H9 (cell line): ENCODE results near the gene ROBO3. TPM values are rescaled to one million over a fixed set of nuclear protein-coding genes. Genes with fewer than 3 reads are reported as not detected.

Experiments
- DNase-seq: peaks from one replicate; pipeline ENCODE4 v3.0.0-alpha.2; 2017
- H2AFZ ChIP-seq: one replicate; pipeline ENCODE4 v1.6.1; 2013; ENCODE audit warnings: mild to moderate bottlenecking, low read length, control low read depth, moderate library complexity
- H2AK5ac ChIP-seq: 2 replicates; pipeline ENCODE4 v1.6.1; 2013; ENCODE audit warnings: low read length, control low read depth, mixed read lengths; ENCODE audit not compliant: insufficient read length
- H2BK120ac ChIP-seq: one replicate; pipeline ENCODE4 v1.6.1; 2013; ENCODE audit warnings: low read depth, mild to moderate bottlenecking, low read length, control low read depth, inconsistent platforms; ENCODE audit not compliant: poor library complexity, severe bottlenecking
- H2BK12ac ChIP-seq: 2 replicates; pipeline ENCODE4 v1.6.1; 2013; ENCODE audit warnings: low read length, control low read depth, mixed read lengths, low read depth; ENCODE audit not compliant: insufficient read length
- H2BK15ac ChIP-seq: 2 replicates; pipeline ENCODE4 v1.6.1; 2013; ENCODE audit warnings: low read depth, low read length, control low read depth
- H2BK20ac ChIP-seq: one replicate; pipeline ENCODE4 v1.6.1; 2013; ENCODE audit warnings: low read depth, mild to moderate bottlenecking, low read length, control low read depth, inconsistent platforms; ENCODE audit not compliant: poor library complexity, severe bottlenecking
- H2BK5ac ChIP-seq: 2 replicates; pipeline ENCODE4 v1.6.1; 2013; ENCODE audit warnings: low read length, control low read depth, mixed read lengths; ENCODE audit not compliant: insufficient read length
- H3K14ac ChIP-seq: 2 replicates; pipeline ENCODE4 v1.6.1; 2013; ENCODE audit warnings: low read length, control low read depth; ENCODE audit not compliant: insufficient read depth
- H3K18ac ChIP-seq: 2 replicates; pipeline ENCODE4 v1.6.1; 2013; ENCODE audit warnings: low read depth, mild to moderate bottlenecking, mixed read lengths, low read length, control low read depth; ENCODE audit not compliant: insufficient read length
- H3K23ac ChIP-seq: 2 replicates; pipeline ENCODE4 v1.6.1; 2013; ENCODE audit warnings: low read length, control low read depth, mixed read lengths, low read depth; ENCODE audit not compliant: insufficient read length
- H3K23me2 ChIP-seq: 2 replicates; pipeline ENCODE4 v1.6.1; 2013; ENCODE audit warnings: low read depth, mild to moderate bottlenecking, mixed read lengths, low read length, control low read depth; ENCODE audit not compliant: insufficient read length, poor library complexity, severe bottlenecking
- H3K27ac ChIP-seq: 2 replicates; pipeline ENCODE4 v1.5.1; 2013; ENCODE audit warnings: low read length, control low read depth, mixed read lengths, low read depth; ENCODE audit not compliant: insufficient read length
- H3K27me3 ChIP-seq: 2 replicates; pipeline ENCODE4 v1.6.1; 2013; ENCODE audit warnings: low read length, control low read depth, inconsistent platforms; ENCODE audit not compliant: insufficient read depth
- H3K4ac ChIP-seq: 2 replicates; pipeline ENCODE4 v1.6.1; 2013; ENCODE audit warnings: low read depth, mild to moderate bottlenecking, control low read depth, inconsistent platforms, low read length, moderate library complexity
- H3K4me1 ChIP-seq: 2 replicates; pipeline ENCODE4 v1.6.1; 2013; ENCODE audit warnings: low read length, control low read depth, inconsistent platforms; ENCODE audit not compliant: insufficient read depth
- H3K4me2 ChIP-seq: 2 replicates; pipeline ENCODE4 v1.6.1; 2013; ENCODE audit warnings: low read length, control low read depth, mixed read lengths; ENCODE audit not compliant: insufficient read length, insufficient read depth
- H3K56ac ChIP-seq: 2 replicates; pipeline ENCODE4 v1.6.1; 2013; ENCODE audit warnings: low read depth, mild to moderate bottlenecking, mixed read lengths, low read length, control low read depth; ENCODE audit not compliant: insufficient read length
- H3K79me1 ChIP-seq: 2 replicates; pipeline ENCODE4 v1.6.1; 2013; ENCODE audit warnings: low read depth, mild to moderate bottlenecking, moderate library complexity, low read length, control low read depth, inconsistent platforms; ENCODE audit not compliant: insufficient read depth, poor library complexity, severe bottlenecking
- H3K79me2 ChIP-seq: 2 replicates; pipeline ENCODE4 v1.6.1; 2013; ENCODE audit warnings: low read length, control low read depth, inconsistent platforms; ENCODE audit not compliant: insufficient read depth
- H3K9ac ChIP-seq: 2 replicates; pipeline ENCODE4 v1.6.1; 2013; ENCODE audit warnings: low read length, control low read depth, mixed read lengths; ENCODE audit not compliant: insufficient read length; ENCODE audit errors: extremely low read depth
- H3K9me3 ChIP-seq: one replicate; pipeline ENCODE4 v1.6.1; 2013; ENCODE audit warnings: low read depth, low read length, inconsistent platforms; ENCODE audit not compliant: control insufficient read depth
- H3T11ph ChIP-seq: one replicate; pipeline ENCODE4 v1.6.1; 2013; ENCODE audit warnings: mild to moderate bottlenecking, low read length, control low read depth, inconsistent platforms
- H4K20me1 ChIP-seq: one replicate; pipeline ENCODE4 v1.6.1; 2013; ENCODE audit not compliant: control insufficient read depth, insufficient read length, insufficient read depth
- H4K5ac ChIP-seq: 2 replicates; pipeline ENCODE4 v1.6.1; 2013; ENCODE audit warnings: low read depth, mild to moderate bottlenecking, mixed read lengths, low read length, control low read depth; ENCODE audit not compliant: insufficient read length
- H4K8ac ChIP-seq: replicated peaks from 2 replicates; pipeline ENCODE4 v1.6.1; 2013; ENCODE audit warnings: low read length, control low read depth, mixed read lengths, low read depth; ENCODE audit not compliant: insufficient read length
- H4K91ac ChIP-seq: 2 replicates; pipeline ENCODE4 v1.6.1; 2013; ENCODE audit warnings: low read depth, mild to moderate bottlenecking, moderate library complexity, mixed read lengths, low read length, control low read depth; ENCODE audit not compliant: insufficient read length
- H3K27ac Mint-ChIP-seq, 3 experiments: 2 replicates in 2 of 3; 3 replicates in 1 of 3; pipeline ENCODE4 v1.8.0; 2020 to 2021; ENCODE audit warnings: mixed read lengths in 3 of 3, mild to moderate bottlenecking in 1 of 3, moderate library complexity in 1 of 3
- H3K27me3 Mint-ChIP-seq: 2 replicates; pipeline ENCODE4 v1.8.0; 2021; ENCODE audit warnings: low read depth, mild to moderate bottlenecking, moderate library complexity, mixed read lengths
- H3K36me3 Mint-ChIP-seq, 3 experiments: 2 replicates in 2 of 3; 3 replicates in 1 of 3; pipeline ENCODE4 v1.8.0; 2020 to 2021; ENCODE audit warnings: low read depth in 3 of 3, mixed read lengths in 3 of 3; ENCODE audit not compliant: insufficient read depth in 1 of 3
- H3K4me1 Mint-ChIP-seq, 2 experiments: 2 replicates each; pipeline ENCODE4 v1.8.0; 2020; ENCODE audit warnings: mixed read lengths in 2 of 2
- H3K4me3 Mint-ChIP-seq, 2 experiments: 2 replicates in 1 of 2; 3 replicates in 1 of 2; pipeline ENCODE4 v1.8.0; 2020 to 2021; ENCODE audit warnings: mild to moderate bottlenecking in 2 of 2, mixed read lengths in 2 of 2, moderate library complexity in 1 of 2
- H3K9me3 Mint-ChIP-seq, 2 experiments: 2 replicates in 1 of 2; 3 replicates in 1 of 2; pipeline ENCODE4 v1.8.0; 2020; ENCODE audit warnings: mild to moderate bottlenecking in 2 of 2, mixed read lengths in 2 of 2, moderate library complexity in 1 of 2
- WGBS: extraction: QIAGEN DNeasy Blood & Tissue Kit; methylation state at CpG from one replicate; pipeline ENCODE4 v1.1.7; 2013; ENCODE audit warnings: missing lambda C conversion rate, low lambda C conversion rate, mixed read lengths; ENCODE audit not compliant: insufficient read length; ENCODE audit errors: extremely low coverage; 5-methylcytosine and 5-hydroxymethylcytosine counted together
- total RNA-seq: library from RNA; stranded (reverse); gene quantifications from 2 replicates; pipeline ENCODE4 v1.2.1, GENCODE V29; 2021
- TF ChIP-seq, protein P1 (sequence below): fragments of 200-600 bp; sonication (generic); conservative IDR thresholded peaks from 3 replicates; pipeline ENCODE4 v1.8.0; 2021; ENCODE audit warnings: antibody characterized with exemption, mild to moderate bottlenecking

The ROBO3 gene
- total RNA-seq, 1 experiment from 2014 or later, result 12.6 TPM

GRCh38 chr11:124890151-124890550, 24.9 kb downstream of the ROBO3 start:
- H3K4me3 Mint-ChIP-seq, result no peak overlapping the region
- Histone ChIP-seq H3K18ac (no peak overlapping the region), H2BK12ac (no peak overlapping the region), H4K5ac (no peak overlapping the region), H3K79me1 (no peaks in the 10 kb centered on the region), H3K27me3 (no peaks in the 10 kb centered on the region; the same call in 1 of the 2 replicates), H3K79me2 (no peaks in the 10 kb centered on the region), H2AFZ (no peak overlapping the region), H3K23me2 (no peaks in the 10 kb centered on the region), H4K91ac (no peak overlapping the region), H3K9me3 (no peaks in the 10 kb centered on the region), H2BK5ac (no peak overlapping the region), H3K9ac (no peak overlapping the region), H4K20me1 (no peaks in the 10 kb centered on the region), H3K23ac (no peak overlapping the region), H2BK15ac (no peak overlapping the region), H3K27ac (no peak overlapping the region), H3K4me1 (no peaks in the 10 kb centered on the region), H4K8ac (no peak overlapping the region), H2AK5ac (no peak overlapping the region), H3K14ac (no peak overlapping the region), H2BK20ac (no peak overlapping the region), H3K56ac (no peak overlapping the region), H2BK120ac (no peak overlapping the region), H3K4ac (no peak overlapping the region), H3K4me2 (no peak overlapping the region), H3T11ph (no peak overlapping the region)
- TF ChIP-seq, protein P1, sequence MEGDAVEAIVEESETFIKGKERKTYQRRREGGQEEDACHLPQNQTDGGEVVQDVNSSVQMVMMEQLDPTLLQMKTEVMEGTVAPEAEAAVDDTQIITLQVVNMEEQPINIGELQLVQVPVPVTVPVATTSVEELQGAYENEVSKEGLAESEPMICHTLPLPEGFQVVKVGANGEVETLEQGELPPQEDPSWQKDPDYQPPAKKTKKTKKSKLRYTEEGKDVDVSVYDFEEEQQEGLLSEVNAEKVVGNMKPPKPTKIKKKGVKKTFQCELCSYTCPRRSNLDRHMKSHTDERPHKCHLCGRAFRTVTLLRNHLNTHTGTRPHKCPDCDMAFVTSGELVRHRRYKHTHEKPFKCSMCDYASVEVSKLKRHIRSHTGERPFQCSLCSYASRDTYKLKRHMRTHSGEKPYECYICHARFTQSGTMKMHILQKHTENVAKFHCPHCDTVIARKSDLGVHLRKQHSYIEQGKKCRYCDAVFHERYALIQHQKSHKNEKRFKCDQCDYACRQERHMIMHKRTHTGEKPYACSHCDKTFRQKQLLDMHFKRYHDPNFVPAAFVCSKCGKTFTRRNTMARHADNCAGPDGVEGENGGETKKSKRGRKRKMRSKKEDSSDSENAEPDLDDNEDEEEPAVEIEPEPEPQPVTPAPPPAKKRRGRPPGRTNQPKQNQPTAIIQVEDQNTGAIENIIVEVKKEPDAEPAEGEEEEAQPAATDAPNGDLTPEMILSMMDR, result no peak
- H3K9me3 Mint-ChIP-seq, result no peaks in the 10 kb centered on the region
- H3K4me1 Mint-ChIP-seq, result no peaks in the 10 kb centered on the region
- DNase-seq, result no peak
- no CpG with 5 or more reads among the region's 2 CpGs for WGBS
- no peaks in the 10 kb centered on the region for H3K36me3 Mint-ChIP-seq
- no peak overlapping the region for H3K27ac Mint-ChIP-seq
- peaks cover 33% of the 10 kb centered on the region for H3K27me3 Mint-ChIP-seq
